Activated CD8-positive, alpha-beta memory T cell treated with anti-CD3 and anti-CD28 coated beads for 1 hour (primary cell): ENCODE results near the gene RRAS2.

Experiments used
- DNase-seq, 2 donors: peaks; one replicate each; pipeline ENCODE4 v3.0.0-alpha.2; 2020; ENCODE audit warnings: low read depth in 1 of 2; ENCODE audit errors: extremely low read depth in 1 of 2

RRAS2 gene

GRCh38 chr11:14230407-14230806, 128.6 kb downstream of the RRAS2 start:
- no peak for DNase-seq

GRCh38 chr11:14229472-14229871, 129.5 kb downstream of the RRAS2 start:
- no peak for DNase-seq

- no peak for DNase-seq
These were observed 130.6 kb downstream of the RRAS2 start for GRCh38 chr11:14228356-14228755.
